HK-2 (cell line): ENCODE data around the gene PCDHA9.

ENCODE experiments used
- DNase-seq: peaks from one replicate; pipeline ENCODE4 v3.0.0-alpha.2; 2018; ENCODE audit not compliant: unreplicated experiment

The PCDHA9 gene

DNA sequence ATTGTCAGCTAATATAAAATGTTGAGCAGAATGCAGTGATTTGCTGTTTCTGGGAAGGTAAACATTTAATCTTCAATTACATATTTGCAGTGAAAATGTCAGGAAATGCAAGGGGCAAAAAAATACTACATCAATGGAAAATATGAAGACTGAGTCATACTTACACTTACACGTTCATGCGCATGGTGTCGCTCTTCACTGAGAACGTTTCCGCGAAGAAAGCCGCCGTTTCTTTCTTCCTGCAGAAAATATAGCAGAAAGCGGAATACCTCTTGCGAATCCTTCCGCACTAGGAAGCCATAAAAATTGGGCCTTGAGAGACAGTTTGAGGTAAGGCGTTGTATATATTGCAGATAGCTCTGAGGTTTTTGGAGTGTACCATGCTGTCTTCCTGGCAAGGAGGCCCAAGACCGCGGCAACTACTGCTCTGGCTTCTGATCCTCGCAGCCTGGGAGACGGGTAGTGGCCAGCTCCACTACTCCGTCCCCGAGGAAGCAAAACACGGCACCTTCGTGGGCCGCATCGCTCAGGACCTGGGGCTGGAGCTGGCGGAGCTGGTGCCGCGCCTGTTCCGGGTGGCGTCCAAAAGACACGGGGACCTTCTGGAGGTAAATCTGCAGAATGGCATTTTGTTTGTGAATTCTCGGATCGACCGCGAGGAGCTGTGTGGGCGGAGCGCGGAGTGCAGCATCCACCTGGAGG lies 33.9 kb downstream of the PCDHA9 start, which contains the start of gene PCDHA13:
TSS of gene PCDHA13 (plus strand) at position 236 of the 702 bp plus-strand sequence. CDS start at position 381, 145 bp downstream.
- DNase-seq = no peak

- DNase-seq = no peak
These were observed 34.4 kb downstream of the PCDHA9 start for GRCh38 chr5:140882591-140882899.

DNA sequence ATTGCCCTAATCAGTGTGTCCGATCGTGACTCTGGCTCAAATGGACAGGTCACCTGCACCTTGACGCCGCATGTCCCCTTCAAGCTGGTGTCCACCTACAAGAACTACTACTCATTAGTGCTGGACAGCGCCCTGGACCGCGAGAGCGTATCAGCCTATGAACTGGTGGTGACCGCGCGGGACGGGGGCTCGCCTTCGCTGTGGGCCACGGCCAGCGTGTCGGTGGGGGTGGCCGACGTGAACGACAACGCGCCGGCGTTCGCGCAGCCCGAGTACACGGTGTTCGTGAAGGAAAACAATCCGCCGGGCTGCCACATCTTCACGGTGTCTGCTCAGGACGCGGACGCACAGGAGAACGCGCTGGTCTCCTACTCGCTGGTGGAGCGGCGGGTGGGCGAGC lies 35.2 kb downstream of the PCDHA9 start:
- DNase-seq = no peak

DNA sequence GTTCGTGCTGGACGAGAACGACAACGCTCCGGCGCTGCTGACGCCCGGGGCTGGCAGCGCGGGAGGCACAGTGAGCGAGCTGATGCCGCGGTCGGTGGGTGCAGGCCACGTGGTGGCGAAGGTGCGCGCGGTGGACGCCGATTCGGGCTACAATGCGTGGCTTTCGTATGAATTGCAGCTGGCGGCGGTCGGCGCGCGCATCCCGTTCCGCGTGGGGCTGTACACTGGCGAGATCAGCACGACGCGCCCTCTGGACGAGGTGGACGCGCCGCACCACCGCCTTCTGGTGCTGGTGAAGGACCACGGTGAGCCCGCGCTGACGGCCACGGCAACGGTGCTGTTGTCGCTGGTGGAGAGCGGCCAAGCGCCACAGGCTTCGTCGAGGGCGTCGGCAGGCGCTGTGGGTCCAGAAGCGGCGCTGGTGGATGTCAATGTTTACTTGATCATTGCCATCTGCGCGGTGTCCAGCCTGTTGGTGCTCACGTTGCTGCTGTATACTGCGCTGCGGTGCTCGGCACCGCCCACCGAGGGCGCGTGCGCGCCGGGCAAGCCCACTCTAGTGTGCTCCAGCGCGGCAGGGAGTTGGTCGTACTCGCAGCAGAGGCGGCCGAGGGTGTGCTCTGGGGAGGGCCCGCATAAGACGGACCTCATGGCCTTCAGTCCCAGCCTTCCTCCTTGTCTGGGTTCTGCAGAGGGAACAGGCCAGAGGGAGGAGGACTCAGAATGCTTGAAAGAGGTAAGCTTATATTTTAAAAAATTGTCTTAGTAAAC lies 35.9 kb downstream of the PCDHA9 start:
- DNase-seq = no peak
